ENCODE data around the gene TTC32.

- TF ChIP-seq POLR2A (IDR thresholded peaks at IDR 0.05), result no peak
- no peak for TF ChIP-seq EP300 (IDR thresholded peaks at IDR 0.05)
- no peak for TF ChIP-seq CTCF (IDR thresholded peaks at IDR 0.05)
Measured at GRCh38 chr2:19937004-19937403, 35.2 kb upstream of the TTC32 start.

Measured in suprapubic skin (tissue), 3 donors.